Measurements from ENCODE around the gene CMTM7.
A peak's percentile ranks its signal among the peaks of the same experiment; 100 is the strongest.
"Not testable (repeated sequence)": the region's sequence is repeated elsewhere in the genome, so short reads cannot be mapped to it uniquely, and the experiment has no call there.

Gene CMTM7

GRCh38 chr3:32383136-32383711, 8.4 kb upstream of the CMTM7 start:
- DNase-seq (ENCODE audit: low spot score) = no peak

GRCh38 chr3:32384938-32385337, 6.7 kb upstream of the CMTM7 start:
- DNase-seq (ENCODE audit: low spot score) = no peak

- DNase-seq (ENCODE audit: low spot score) = no peak
Observed at GRCh38 chr3:32387512-32387911, 4.1 kb upstream of the CMTM7 start.

GRCh38 chr3:32389577-32389976, 2.1 kb upstream of the CMTM7 start:
- not testable (repeated sequence) for DNase-seq (ENCODE audit: low spot score)

GRCh38 chr3:32392536-32393302, 1.1 kb downstream of the CMTM7 start:
- DNase-seq (ENCODE audit: low spot score) = peak; percentile 56

- no peak for DNase-seq (ENCODE audit: low spot score)
Observed at GRCh38 chr3:32395496-32395895, 3.8 kb downstream of the CMTM7 start.

GRCh38 chr3:32397941-32398340, 6.3 kb downstream of the CMTM7 start:
- no peak for DNase-seq (ENCODE audit: low spot score)

GRCh38 chr3:32398531-32398930, 6.9 kb downstream of the CMTM7 start:
- no peak for DNase-seq (ENCODE audit: low spot score)

- peak; percentile 50 for DNase-seq (ENCODE audit: low spot score)
Observed at GRCh38 chr3:32399030-32399620, 7.5 kb downstream of the CMTM7 start.

GRCh38 chr3:32401126-32401525, 9.5 kb downstream of the CMTM7 start:
- DNase-seq (ENCODE audit: low spot score) = no peak

- peak; percentile 75 for DNase-seq (ENCODE audit: low spot score)
Observed at GRCh38 chr3:32401556-32402081, 10.0 kb downstream of the CMTM7 start.

GRCh38 chr3:32403663-32404062, 12.0 kb downstream of the CMTM7 start:
- no peak for DNase-seq (ENCODE audit: low spot score)

- no peak for DNase-seq (ENCODE audit: low spot score)
Observed at GRCh38 chr3:32404714-32405113, 13.1 kb downstream of the CMTM7 start.

- no peak for DNase-seq (ENCODE audit: low spot score)
Observed at GRCh38 chr3:32405155-32405554, 13.5 kb downstream of the CMTM7 start.

- no peak for DNase-seq (ENCODE audit: low spot score)
Observed at GRCh38 chr3:32405711-32406323, 14.2 kb downstream of the CMTM7 start.

GRCh38 chr3:32406486-32407408, 15.1 kb downstream of the CMTM7 start:
- DNase-seq (ENCODE audit: low spot score) = no peak

GRCh38 chr3:32410367-32411246, 19.0 kb downstream of the CMTM7 start:
- no peak for DNase-seq (ENCODE audit: low spot score)

- no peak for DNase-seq (ENCODE audit: low spot score)
Observed at GRCh38 chr3:32411442-32411841, 19.8 kb downstream of the CMTM7 start.

GRCh38 chr3:32412887-32413286, 21.2 kb downstream of the CMTM7 start:
- DNase-seq (ENCODE audit: low spot score) = no peak

GRCh38 chr3:32413845-32414521, 22.3 kb downstream of the CMTM7 start:
- no peak for DNase-seq (ENCODE audit: low spot score)

Measured in hepatic stellate cell (primary cell).